Gastroesophageal sphincter (tissue), 3 donors: ENCODE measurements around the gene EGLN2.

ENCODE experiments used
- EP300 ChIP-seq: sonication (generic); formaldehyde crosslinking; IDR thresholded peaks from one replicate; pipeline ENCODE4 v1.6.1; 2017; ENCODE audit warnings: antibody characterized with exemption, mild to moderate bottlenecking
- POLR2AphosphoS5 ChIP-seq: sonication (generic); formaldehyde crosslinking; IDR thresholded peaks from one replicate; pipeline ENCODE4 v1.6.1; 2017; ENCODE audit warnings: antibody characterized with exemption
- TF ChIP-seq, protein P1 (sequence below), 4 experiments: fragments of 200-600 bp in 2 of 4; fragments of 450-650 bp in 2 of 4; sonication (generic) in 1 of 4; IDR thresholded peaks; one replicate each; pipeline ENCODE4 v1.5.1; 2017 to 2019; ENCODE audit warnings: antibody characterized with exemption in 4 of 4, mild to moderate bottlenecking in 2 of 4, moderate library complexity in 2 of 4

DNA sequence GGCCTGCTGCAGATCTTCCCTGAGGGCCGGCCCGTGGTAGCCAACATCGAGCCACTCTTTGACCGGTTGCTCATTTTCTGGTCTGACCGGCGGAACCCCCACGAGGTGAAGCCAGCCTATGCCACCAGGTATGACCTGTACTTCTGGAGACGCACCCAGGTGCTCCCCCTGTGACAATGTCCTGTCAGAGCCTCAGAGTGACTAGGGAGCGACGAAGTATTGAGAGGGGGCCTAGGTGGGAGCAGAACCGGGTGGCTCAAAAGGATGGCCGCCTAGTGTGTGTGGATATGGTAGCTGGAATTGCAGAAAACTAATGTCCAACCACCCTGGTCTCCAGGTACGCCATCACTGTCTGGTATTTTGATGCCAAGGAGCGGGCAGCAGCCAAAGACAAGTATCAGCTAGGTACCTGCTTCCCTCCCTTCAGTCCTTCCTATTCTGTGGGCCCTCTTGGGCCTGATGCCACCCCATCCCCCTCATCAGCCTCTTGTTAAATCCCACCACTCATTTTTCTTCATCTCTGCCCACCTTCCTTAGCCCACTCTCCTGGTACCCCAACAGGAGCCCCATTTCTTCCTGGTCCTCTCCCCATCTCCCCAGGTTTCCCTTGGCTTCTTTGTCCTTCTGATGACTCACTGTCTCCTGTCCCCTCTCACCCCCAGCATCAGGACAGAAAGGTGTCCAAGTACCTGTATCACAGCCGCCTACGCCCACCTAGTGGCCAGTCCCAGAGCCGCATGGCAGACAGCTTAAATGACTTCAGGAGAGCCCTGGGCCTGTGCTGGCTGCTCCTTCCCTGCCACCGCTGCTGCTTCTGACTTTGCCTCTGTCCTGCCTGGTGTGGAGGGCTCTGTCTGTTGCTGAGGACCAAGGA is 8.4 kb downstream of the EGLN2 start:
- TF ChIP-seq, protein P1, sequence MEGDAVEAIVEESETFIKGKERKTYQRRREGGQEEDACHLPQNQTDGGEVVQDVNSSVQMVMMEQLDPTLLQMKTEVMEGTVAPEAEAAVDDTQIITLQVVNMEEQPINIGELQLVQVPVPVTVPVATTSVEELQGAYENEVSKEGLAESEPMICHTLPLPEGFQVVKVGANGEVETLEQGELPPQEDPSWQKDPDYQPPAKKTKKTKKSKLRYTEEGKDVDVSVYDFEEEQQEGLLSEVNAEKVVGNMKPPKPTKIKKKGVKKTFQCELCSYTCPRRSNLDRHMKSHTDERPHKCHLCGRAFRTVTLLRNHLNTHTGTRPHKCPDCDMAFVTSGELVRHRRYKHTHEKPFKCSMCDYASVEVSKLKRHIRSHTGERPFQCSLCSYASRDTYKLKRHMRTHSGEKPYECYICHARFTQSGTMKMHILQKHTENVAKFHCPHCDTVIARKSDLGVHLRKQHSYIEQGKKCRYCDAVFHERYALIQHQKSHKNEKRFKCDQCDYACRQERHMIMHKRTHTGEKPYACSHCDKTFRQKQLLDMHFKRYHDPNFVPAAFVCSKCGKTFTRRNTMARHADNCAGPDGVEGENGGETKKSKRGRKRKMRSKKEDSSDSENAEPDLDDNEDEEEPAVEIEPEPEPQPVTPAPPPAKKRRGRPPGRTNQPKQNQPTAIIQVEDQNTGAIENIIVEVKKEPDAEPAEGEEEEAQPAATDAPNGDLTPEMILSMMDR (IDR thresholded peaks at IDR 0.05): peak in 1 of 4 experiments; percentile 1
- no peak for TF ChIP-seq POLR2AphosphoS5
- no peak for TF ChIP-seq EP300
